SU-DHL-6 (cell line): ENCODE measurements around the gene MSS51.

Source experiments
- H2AFZ ChIP-seq: fragments of 200-600 bp; sonication (generic); 2 replicates; pipeline ENCODE4 v1.6.1; 2014; ENCODE audit warnings: low read depth, mild to moderate bottlenecking, moderate library complexity, mixed read lengths, antibody characterized with exemption, low read length; ENCODE audit not compliant: severe bottlenecking
- H3F3A ChIP-seq: fragments of 200-600 bp; shearing (Covaris generic); 2 replicates; pipeline ENCODE4 v1.6.0; 2016; ENCODE audit warnings: antibody characterized with exemption, mild to moderate bottlenecking; ENCODE audit not compliant: insufficient read depth
- H3K27ac ChIP-seq: fragments of 200-600 bp; sonication (generic); 2 replicates; pipeline ENCODE4 v1.5.1; 2016; ENCODE audit warnings: low read depth, mild to moderate bottlenecking, low read length, moderate library complexity, mixed read lengths
- H3K27me3 ChIP-seq: fragments of 200-600 bp; sonication (generic), shearing (Covaris generic); 2 replicates; pipeline ENCODE4 v1.6.0; 2014; ENCODE audit warnings: mild to moderate bottlenecking, low read length
- H3K36me3 ChIP-seq: fragments of 200-600 bp; sonication (generic); 2 replicates; pipeline ENCODE4 v1.6.1; 2014; ENCODE audit warnings: mild to moderate bottlenecking, low read length, mixed read lengths
- H3K4me2 ChIP-seq: fragments of 300-600, 200-600 bp; shearing (Covaris generic), sonication (generic); 2 replicates; pipeline ENCODE4 v1.6.0; 2014; ENCODE audit warnings: low read length, low read depth, mild to moderate bottlenecking; ENCODE audit not compliant: poor library complexity, severe bottlenecking
- H3K4me3 ChIP-seq: fragments of 200-600 bp; sonication (generic); 2 replicates; pipeline ENCODE4 v1.5.1; 2014; ENCODE audit warnings: antibody characterized with exemption, low read length, mild to moderate bottlenecking, mixed read lengths; ENCODE audit not compliant: insufficient read depth, poor library complexity, severe bottlenecking
- H3K79me2 ChIP-seq: fragments of 200-600 bp; sonication (generic); 2 replicates; pipeline ENCODE4 v1.6.1; 2014; ENCODE audit warnings: mild to moderate bottlenecking, low read length, moderate library complexity; ENCODE audit not compliant: insufficient read depth
- H3K9ac ChIP-seq: fragments of 200-600 bp; sonication (generic); 2 replicates; pipeline ENCODE4 v1.7.0; 2014; ENCODE audit warnings: mild to moderate bottlenecking, low read length
- H3K9me2 ChIP-seq: fragments of 200-600 bp; sonication (generic); replicated peaks from 2 replicates; pipeline ENCODE4 v1.6.1; 2014; ENCODE audit warnings: low read length; ENCODE audit not compliant: insufficient read depth
- H3K9me3 ChIP-seq: fragments of 200-600 bp; sonication (generic); 2 replicates; pipeline ENCODE4 v1.6.1; 2014; ENCODE audit warnings: low read length, mixed read lengths; ENCODE audit not compliant: insufficient read depth
- H4K20me1 ChIP-seq: fragments of 200-600 bp; sonication (generic); 2 replicates; pipeline ENCODE4 v1.6.1; 2014; ENCODE audit warnings: low read depth, mild to moderate bottlenecking, antibody characterized with exemption, low read length, moderate library complexity, mixed read lengths
- CTCF ChIP-seq: fragments of 200-600 bp; sonication (generic); IDR thresholded peaks from one replicate; pipeline ENCODE4 v1.5.1; 2017; ENCODE audit warnings: antibody characterized with exemption, mild to moderate bottlenecking, low read length, moderate library complexity; ENCODE audit not compliant: insufficient read depth, poor library complexity, severe bottlenecking
- EZH2phosphoT487 ChIP-seq: fragments of 200-600 bp; sonication (generic), shearing (Covaris generic); conservative IDR thresholded peaks from 2 replicates; pipeline ENCODE4 v1.6.1; 2018; ENCODE audit warnings: mild to moderate bottlenecking, antibody characterized with exemption, low read length, moderate library complexity, mixed read lengths

The MSS51 gene

DNA sequence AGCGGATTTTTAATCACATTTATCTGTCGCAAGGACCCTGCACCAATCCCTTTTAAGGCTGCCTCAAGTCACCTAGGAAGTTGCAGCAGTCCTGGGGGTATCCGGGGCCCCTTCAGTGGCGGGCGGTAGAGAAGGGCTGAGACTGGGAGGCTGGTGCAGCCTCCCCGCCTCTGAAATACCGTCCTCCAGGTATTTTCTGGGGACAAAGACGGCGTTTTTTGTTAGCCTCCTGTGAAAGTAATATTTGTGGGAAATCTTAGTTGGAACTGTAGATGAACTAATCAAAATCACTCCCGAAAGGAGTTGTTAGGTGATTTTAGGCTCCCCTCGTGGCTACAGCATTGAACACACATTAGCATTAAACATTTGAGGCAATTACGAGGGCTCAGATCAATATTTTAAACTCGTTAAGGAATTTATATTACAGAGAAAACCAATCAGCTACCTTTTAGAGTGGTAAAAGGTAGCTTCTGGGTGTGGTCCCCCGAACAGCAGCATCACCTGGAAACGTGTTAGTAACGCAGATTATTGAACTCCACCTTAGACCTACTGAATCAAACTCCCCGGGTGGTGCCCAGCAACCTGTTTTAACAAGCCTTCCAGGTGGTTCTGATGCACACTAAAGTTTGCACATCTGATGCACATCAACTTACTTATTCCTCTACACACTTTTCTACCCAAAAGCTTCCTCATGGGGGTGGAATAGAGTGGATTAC lies 19.0 kb downstream of the MSS51 start:
- Histone ChIP-seq H3F3A (peaks cover 8% of the 10 kb centered on the region; the same call in 1 of the 2 replicates), H3K36me3 (no peaks in the 10 kb centered on the region), H3K27me3 (no peaks in the 10 kb centered on the region), H3K9me2 (no peaks in the 10 kb centered on the region), H3K27ac (no peak overlapping the region), H3K9ac (peak overlapping the region; percentile 84), H3K79me2 (peaks cover 42% of the 10 kb centered on the region), H3K4me3 (peak overlapping the region; percentile 86), H4K20me1 (peaks cover under 1% of the 10 kb centered on the region; the same call in 1 of the 2 replicates), H3K9me3 (no peaks in the 10 kb centered on the region), H2AFZ (peak overlapping the region; percentile 100), H3K4me2 (peak overlapping the region; percentile 94)
- TF ChIP-seq CTCF: no peak
- TF ChIP-seq EZH2phosphoT487: no peak

GRCh38 chr10:73413528-73414229 lies 19.7 kb downstream of the MSS51 start, which contains the start of gene ANXA7:
ANXA7 (minus strand) TSS chr10:73414058; CDS start chr10:73400856, 13,202 bp downstream.
- H3F3A ChIP-seq: peaks cover under 1% of the 10 kb centered on the region; the same call in 1 of the 2 replicates
- peak within 1 kb of the TSS; percentile 94 for H3K4me2 ChIP-seq
- H3K27me3 ChIP-seq: no peaks in the 10 kb centered on the region
- H3K9me3 ChIP-seq: no peaks in the 10 kb centered on the region
- H3K4me3 ChIP-seq: peak within 1 kb of the TSS; percentile 86
- H3K9ac ChIP-seq: peak within 1 kb of the TSS; percentile 84
- peaks cover 49% of the 10 kb centered on the region for H3K79me2 ChIP-seq
- H3K9me2 ChIP-seq: no peaks in the 10 kb centered on the region
- no peak for TF ChIP-seq EZH2phosphoT487
- TF ChIP-seq CTCF: no peak
- no peaks in the 10 kb centered on the region for H3K36me3 ChIP-seq
- peak within 1 kb of the TSS; percentile 100 for H2AFZ ChIP-seq
- H3K27ac ChIP-seq: peak within 1 kb of the TSS; percentile 39
- peaks cover 4% of the 10 kb centered on the region; the same call in 1 of the 2 replicates for H4K20me1 ChIP-seq

DNA sequence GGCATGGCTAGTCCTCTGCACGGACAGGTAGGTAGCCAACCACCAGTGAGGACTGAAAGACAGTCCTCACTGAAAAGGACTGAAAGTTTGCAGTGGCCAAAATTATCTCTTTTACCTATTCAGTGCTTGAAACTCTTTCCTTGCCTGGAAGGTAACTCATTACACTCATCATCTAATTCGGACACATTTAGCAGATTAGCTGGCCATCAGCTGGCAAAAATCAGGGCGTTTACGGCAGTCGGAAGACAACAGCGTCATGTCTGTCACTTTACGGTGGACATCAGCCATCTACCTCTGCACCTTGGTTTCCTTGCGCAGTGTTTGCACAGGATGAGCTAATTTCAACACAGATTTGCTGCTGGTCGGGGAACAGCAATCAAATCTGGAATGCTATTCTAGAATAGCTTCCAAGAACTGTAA lies 20.2 kb downstream of the MSS51 start:
- no peaks in the 10 kb centered on the region for H3F3A ChIP-seq
- no peaks in the 10 kb centered on the region for H3K9me3 ChIP-seq
- peaks cover 54% of the 10 kb centered on the region for H3K79me2 ChIP-seq
- H3K9ac ChIP-seq: peak overlapping the region; percentile 84
- peaks cover 4% of the 10 kb centered on the region; the same call in 1 of the 2 replicates for H4K20me1 ChIP-seq
- no peaks in the 10 kb centered on the region for H3K36me3 ChIP-seq
- peak overlapping the region; percentile 86 for H3K4me3 ChIP-seq
- TF ChIP-seq EZH2phosphoT487 (no peak), CTCF (no peak)
- H2AFZ ChIP-seq: peak overlapping the region; percentile 100
- H3K4me2 ChIP-seq: peak overlapping the region; percentile 94
- no peaks in the 10 kb centered on the region for H3K9me2 ChIP-seq
- no peaks in the 10 kb centered on the region for H3K27me3 ChIP-seq
- peak overlapping the region; percentile 39 for H3K27ac ChIP-seq
